Esophagus squamous epithelium (tissue), 4 donors: ENCODE measurements around the gene IMMP2L.

Source experiments
- POLR2A ChIP-seq, 4 donors: fragments of 450-650 bp; IDR thresholded peaks; one replicate each; pipeline ENCODE4 v1.6.1; 2017; ENCODE audit warnings: antibody characterized with exemption in 4 of 4, mild to moderate bottlenecking in 4 of 4, moderate library complexity in 3 of 4
- TF ChIP-seq, protein P1 (sequence below), 6 experiments: fragments of 450-650 bp in 4 of 6; fragments of 200-600 bp in 2 of 6; sonication (generic) in 2 of 6; IDR thresholded peaks; one replicate each; pipeline ENCODE4 v1.5.1; 2016 to 2019; ENCODE audit warnings: antibody characterized with exemption in 6 of 6, mild to moderate bottlenecking in 4 of 6, moderate library complexity in 4 of 6

DNA sequence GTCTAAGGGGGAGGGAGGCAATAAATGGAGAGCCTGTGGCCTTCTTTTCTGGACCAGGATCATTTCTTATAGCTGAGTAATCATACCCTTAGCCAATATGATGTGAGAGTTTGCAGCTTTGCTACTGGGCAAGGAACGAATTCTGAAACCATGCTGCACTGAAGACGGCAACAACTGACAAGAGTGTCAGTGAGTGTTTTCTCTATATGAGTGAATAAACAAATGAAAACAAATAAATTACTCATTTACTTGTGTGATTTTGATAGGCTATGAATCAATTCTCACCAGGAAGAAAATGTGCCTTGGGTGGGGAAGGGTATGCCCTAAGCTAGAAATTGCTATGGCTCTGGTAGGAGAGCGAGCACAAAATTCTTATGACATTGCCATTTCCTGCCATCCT, 550.8 kb downstream of the IMMP2L start:
- TF ChIP-seq, protein P1, sequence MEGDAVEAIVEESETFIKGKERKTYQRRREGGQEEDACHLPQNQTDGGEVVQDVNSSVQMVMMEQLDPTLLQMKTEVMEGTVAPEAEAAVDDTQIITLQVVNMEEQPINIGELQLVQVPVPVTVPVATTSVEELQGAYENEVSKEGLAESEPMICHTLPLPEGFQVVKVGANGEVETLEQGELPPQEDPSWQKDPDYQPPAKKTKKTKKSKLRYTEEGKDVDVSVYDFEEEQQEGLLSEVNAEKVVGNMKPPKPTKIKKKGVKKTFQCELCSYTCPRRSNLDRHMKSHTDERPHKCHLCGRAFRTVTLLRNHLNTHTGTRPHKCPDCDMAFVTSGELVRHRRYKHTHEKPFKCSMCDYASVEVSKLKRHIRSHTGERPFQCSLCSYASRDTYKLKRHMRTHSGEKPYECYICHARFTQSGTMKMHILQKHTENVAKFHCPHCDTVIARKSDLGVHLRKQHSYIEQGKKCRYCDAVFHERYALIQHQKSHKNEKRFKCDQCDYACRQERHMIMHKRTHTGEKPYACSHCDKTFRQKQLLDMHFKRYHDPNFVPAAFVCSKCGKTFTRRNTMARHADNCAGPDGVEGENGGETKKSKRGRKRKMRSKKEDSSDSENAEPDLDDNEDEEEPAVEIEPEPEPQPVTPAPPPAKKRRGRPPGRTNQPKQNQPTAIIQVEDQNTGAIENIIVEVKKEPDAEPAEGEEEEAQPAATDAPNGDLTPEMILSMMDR (IDR thresholded peaks at IDR 0.05) = no peak
- TF ChIP-seq POLR2A (IDR thresholded peaks at IDR 0.05) = no peak
